ENCODE data around the gene ALOX5. TPM values are rescaled to one million over a fixed set of nuclear protein-coding genes. Genes with fewer than 3 reads are reported as not detected.

Gene ALOX5
- total and polyA plus RNA-seq, 2 donors (not counting 1 experiment from before 2014, with no cell fraction given), result 354 to 888 TPM

DNA sequence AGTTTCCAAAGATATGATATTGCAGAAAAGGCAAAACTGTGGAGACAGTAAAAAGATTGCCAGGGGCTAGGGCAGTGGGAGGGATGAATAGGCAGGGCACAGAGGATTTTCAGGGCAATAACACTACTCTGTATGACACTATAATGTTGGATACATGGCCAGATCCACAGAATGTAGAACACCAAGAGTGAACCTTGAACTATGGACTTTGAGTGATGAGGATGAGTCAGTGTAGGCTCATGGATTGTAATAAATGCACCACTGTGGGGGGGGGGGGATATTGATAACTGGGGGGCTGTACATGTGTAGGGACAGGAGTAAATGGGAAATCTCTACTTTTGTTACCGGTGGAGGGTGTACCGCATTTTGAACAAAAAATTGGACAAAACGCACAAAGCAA, 77.4 kb downstream of the ALOX5 start:
- Histone ChIP-seq H4K20me1 (ENCODE audit: control insufficient read depth, insufficient read depth, low read length, poor library complexity, severe bottlenecking) (no peaks in the 10 kb centered on the region), H3K4me2 (replicated peaks; ENCODE audit: low read depth, low read length, poor library complexity, severe bottlenecking) (no peak overlapping the region), H3K27ac (ENCODE audit: low read length in 2 of 2) (no peak overlapping the region), H2AFZ (ENCODE audit: insufficient read depth, low read depth, low read length, poor library complexity, severe bottlenecking) (no peak overlapping the region), H3K9ac (ENCODE audit: low read length) (no peak overlapping the region), H3K79me2 (ENCODE audit: control insufficient read depth, insufficient read depth, low read length) (peaks cover 23% of the 10 kb centered on the region), H3K9me3 (ENCODE audit: control extremely low read depth in 1 of 3, control insufficient read depth in 2 of 3, insufficient read depth in 1 of 3, low read length in 2 of 3) (peaks cover 0 to 2% (median 0%) of the 10 kb centered on the region in 3 donors), H3K4me1 (ENCODE audit: control insufficient read depth in 2 of 2, insufficient read depth in 2 of 2, low read length in 2 of 2) (peaks cover 9 to 16% of the 10 kb centered on the region in 2 donors), H3K27me3 (replicated peaks in 1 of 4; ENCODE audit: control extremely low read depth in 1 of 4, control insufficient read depth in 3 of 4, insufficient read depth in 4 of 4, low read length in 3 of 4) (no peaks in the 10 kb centered on the region), H3K4me3 (ENCODE audit: control extremely low read depth in 1 of 5, extremely low read depth in 1 of 5, insufficient read depth in 1 of 5, low read depth in 2 of 5, low read length in 4 of 5) (no peak overlapping the region), H3K36me3 (replicated peaks in 1 of 2; ENCODE audit: control extremely low read depth in 1 of 2, control insufficient read depth in 1 of 2, extremely low read depth in 1 of 2, insufficient read depth in 2 of 2, low read length in 1 of 2) (peaks cover 0 to 23% of the 10 kb centered on the region in 2 experiments)
- Mint-ChIP-seq H3K27ac (no peak overlapping the region), H3K4me1 (peaks cover 21% of the 10 kb centered on the region), H3K9me3 (ENCODE audit: insufficient read depth) (peaks cover 4% of the 10 kb centered on the region), H3K27me3 (no peaks in the 10 kb centered on the region), H3K4me3 (no peak overlapping the region)
- 100% methylated on average over 3 of the region's 3 CpGs for WGBS (ENCODE audit: insufficient coverage)
- intact Hi-C loops (cut with micrococcal nuclease), result no loop called here
- POLR2A ChIA-PET, result interaction anchor here (1.7 kb wide), 1 partner anchor 9 kb away, joined by 5 read pairs; no protein-coding TSS in a partner anchor
- ATAC-seq (ENCODE audit: low read depth) (no peak), DNase-seq (no peak)
- CTCF ChIA-PET, result interaction anchor here (1.2 to 1.3 kb wide), 2 partner anchors 10 to 13 kb away, joined by 4 to 6 read pairs; no protein-coding TSS in a partner anchor
- TF ChIP-seq, protein P1, sequence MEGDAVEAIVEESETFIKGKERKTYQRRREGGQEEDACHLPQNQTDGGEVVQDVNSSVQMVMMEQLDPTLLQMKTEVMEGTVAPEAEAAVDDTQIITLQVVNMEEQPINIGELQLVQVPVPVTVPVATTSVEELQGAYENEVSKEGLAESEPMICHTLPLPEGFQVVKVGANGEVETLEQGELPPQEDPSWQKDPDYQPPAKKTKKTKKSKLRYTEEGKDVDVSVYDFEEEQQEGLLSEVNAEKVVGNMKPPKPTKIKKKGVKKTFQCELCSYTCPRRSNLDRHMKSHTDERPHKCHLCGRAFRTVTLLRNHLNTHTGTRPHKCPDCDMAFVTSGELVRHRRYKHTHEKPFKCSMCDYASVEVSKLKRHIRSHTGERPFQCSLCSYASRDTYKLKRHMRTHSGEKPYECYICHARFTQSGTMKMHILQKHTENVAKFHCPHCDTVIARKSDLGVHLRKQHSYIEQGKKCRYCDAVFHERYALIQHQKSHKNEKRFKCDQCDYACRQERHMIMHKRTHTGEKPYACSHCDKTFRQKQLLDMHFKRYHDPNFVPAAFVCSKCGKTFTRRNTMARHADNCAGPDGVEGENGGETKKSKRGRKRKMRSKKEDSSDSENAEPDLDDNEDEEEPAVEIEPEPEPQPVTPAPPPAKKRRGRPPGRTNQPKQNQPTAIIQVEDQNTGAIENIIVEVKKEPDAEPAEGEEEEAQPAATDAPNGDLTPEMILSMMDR (IDR thresholded peaks at IDR 0.05), result no peak
- no peak for TF ChIP-seq EZH2 (IDR thresholded peaks at IDR 0.05; ENCODE audit: borderline replicate concordance, insufficient read depth, low read depth, low read length, poor library complexity, severe bottlenecking)

DNA sequence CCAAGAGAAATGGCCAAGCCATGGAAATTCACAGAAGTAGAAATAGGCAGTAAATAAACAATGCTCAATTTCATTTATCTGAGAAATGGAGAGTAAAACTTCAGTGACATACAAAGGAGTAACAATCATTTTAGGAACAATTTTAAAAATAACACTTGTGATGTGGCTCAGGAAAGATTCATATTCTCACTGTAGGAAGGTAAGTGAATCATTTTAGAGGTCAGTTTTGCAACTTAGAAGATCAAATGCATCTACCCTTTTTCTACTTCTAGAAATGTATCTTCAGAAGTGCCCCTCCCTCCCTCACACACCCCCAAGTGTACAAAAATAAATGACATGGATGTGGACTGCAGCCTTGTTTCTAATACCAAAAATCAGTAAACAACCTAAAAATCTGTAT, 78.3 kb downstream of the ALOX5 start:
- no peak overlapping the region for H3K27ac Mint-ChIP-seq
- intact Hi-C loops (cut with micrococcal nuclease), result no loop called here

More for the DNA sequence above, 78.3 kb downstream of the ALOX5 start:
- ChIA-PET CTCF (interaction anchor here (2.5 kb wide), 1 partner anchor 13 kb away, joined by 13 read pairs; no protein-coding TSS in a partner anchor), POLR2A (no interaction called here)
- peaks cover 9 to 16% of the 10 kb centered on the region in 2 donors for H3K4me1 ChIP-seq (ENCODE audit: control insufficient read depth in 2 of 2, insufficient read depth in 2 of 2, low read length in 2 of 2)
- H3K27ac ChIP-seq (ENCODE audit: low read length in 2 of 2), result no peak overlapping the region
- no peak overlapping the region for H3K9ac ChIP-seq (ENCODE audit: low read length)
- H3K79me2 ChIP-seq (ENCODE audit: control insufficient read depth, insufficient read depth, low read length), result peaks cover 28% of the 10 kb centered on the region
- Mint-ChIP-seq H3K27me3 (no peaks in the 10 kb centered on the region), H3K4me3 (no peak overlapping the region), H3K9me3 (ENCODE audit: insufficient read depth) (peaks cover 4% of the 10 kb centered on the region), H3K4me1 (peaks cover 26% of the 10 kb centered on the region)
- DNase-seq (no peak), ATAC-seq (ENCODE audit: low read depth) (no peak)
- no peaks in the 10 kb centered on the region for H4K20me1 ChIP-seq (ENCODE audit: control insufficient read depth, insufficient read depth, low read length, poor library complexity, severe bottlenecking)
- H3K9me3 ChIP-seq (ENCODE audit: control extremely low read depth in 1 of 3, control insufficient read depth in 2 of 3, insufficient read depth in 1 of 3, low read length in 2 of 3), result peaks cover 0 to 2% (median 0%) of the 10 kb centered on the region in 3 donors
- no peaks in the 10 kb centered on the region for H3K27me3 ChIP-seq (replicated peaks in 1 of 4; ENCODE audit: control extremely low read depth in 1 of 4, control insufficient read depth in 3 of 4, insufficient read depth in 4 of 4, low read length in 3 of 4)
- no peak overlapping the region for H3K4me3 ChIP-seq (ENCODE audit: control extremely low read depth in 1 of 5, extremely low read depth in 1 of 5, insufficient read depth in 1 of 5, low read depth in 2 of 5, low read length in 4 of 5)
- TF ChIP-seq, protein P1 (IDR thresholded peaks at IDR 0.05), result no peak
- TF ChIP-seq EZH2 (IDR thresholded peaks at IDR 0.05; ENCODE audit: borderline replicate concordance, insufficient read depth, low read depth, low read length, poor library complexity, severe bottlenecking), result no peak
- no peak overlapping the region for H2AFZ ChIP-seq (ENCODE audit: insufficient read depth, low read depth, low read length, poor library complexity, severe bottlenecking)
- no peak overlapping the region for H3K4me2 ChIP-seq (replicated peaks; ENCODE audit: low read depth, low read length, poor library complexity, severe bottlenecking)
- peaks cover 0 to 27% of the 10 kb centered on the region in 2 experiments for H3K36me3 ChIP-seq (replicated peaks in 1 of 2; ENCODE audit: control extremely low read depth in 1 of 2, control insufficient read depth in 1 of 2, extremely low read depth in 1 of 2, insufficient read depth in 2 of 2, low read length in 1 of 2)
